GM11168 (cell line): ENCODE results near the gene MLLT3.

Experiments used
- in situ Hi-C: fragments of 300-500 bp; cut with MboI; formaldehyde crosslinking; loops from one replicate; pipeline ENCODE4 v1.12.0; 2022; ENCODE audit warnings: low sequenced_read_pairs; ENCODE audit not compliant: unreplicated experiment

The MLLT3 gene

GRCh38 chr9:20632705-20633104, 10.4 kb upstream of the MLLT3 start:
- in situ Hi-C loops, result loop anchor here (10.0 kb wide), 1 partner anchor 472 kb away; no protein-coding TSS in a partner anchor

- in situ Hi-C loops, result loop anchor here (10.0 kb wide), 1 partner anchor 474 kb away; no protein-coding TSS in a partner anchor
Observed at GRCh38 chr9:20630241-20630943, 8.1 kb upstream of the MLLT3 start.

GRCh38 chr9:20625003-20625349, 2.7 kb upstream of the MLLT3 start:
- in situ Hi-C loops, result loop anchor here (10.0 kb wide), 2 partner anchors 270 to 320 kb away; no protein-coding TSS in a partner anchor

- in situ Hi-C loops, result loop anchor here (10.0 to 25.0 kb wide), 3 partner anchors 270 to 687 kb away; no protein-coding TSS in a partner anchor
Observed at GRCh38 chr9:20624201-20625002, 2.1 kb upstream of the MLLT3 start.

GRCh38 chr9:20623748-20624124, 1.4 kb upstream of the MLLT3 start:
- in situ Hi-C loops, result loop anchor here (10.0 to 25.0 kb wide), 3 partner anchors 269 to 686 kb away; no protein-coding TSS in a partner anchor

- in situ Hi-C loops, result loop anchor here (10.0 to 25.0 kb wide), 3 partner anchors 268 to 686 kb away; no protein-coding TSS in a partner anchor
Observed at GRCh38 chr9:20623021-20623747, 885 bp upstream of the MLLT3 start.

- in situ Hi-C loops, result loop anchor here (10.0 to 25.0 kb wide), 3 partner anchors 267 to 684 kb away; no protein-coding TSS in a partner anchor
Observed at GRCh38 chr9:20621471-20622329, 599 bp downstream of the MLLT3 start.

GRCh38 chr9:20620650-20621470, 1.4 kb downstream of the MLLT3 start:
- in situ Hi-C loops, result loop anchor here (10.0 to 25.0 kb wide), 3 partner anchors 266 to 684 kb away; no protein-coding TSS in a partner anchor

GRCh38 chr9:20619487-20620200, 2.7 kb downstream of the MLLT3 start:
- in situ Hi-C loops, result loop anchor here (10.0 to 25.0 kb wide), 4 partner anchors 245 to 682 kb away; no protein-coding TSS in a partner anchor

GRCh38 chr9:20618361-20618802, 3.9 kb downstream of the MLLT3 start:
- in situ Hi-C loops, result loop anchor here (10.0 to 25.0 kb wide), 2 partner anchors 244 to 681 kb away; no protein-coding TSS in a partner anchor

GRCh38 chr9:20616808-20617207, 5.5 kb downstream of the MLLT3 start:
- in situ Hi-C loops, result loop anchor here (10.0 to 25.0 kb wide), 2 partner anchors 242 to 680 kb away; no protein-coding TSS in a partner anchor

- in situ Hi-C loops, result loop anchor here (10.0 to 25.0 kb wide), 2 partner anchors 240 to 677 kb away; no protein-coding TSS in a partner anchor
Observed at GRCh38 chr9:20614602-20615216, 7.6 kb downstream of the MLLT3 start.

GRCh38 chr9:20611691-20612287, 10.5 kb downstream of the MLLT3 start:
- in situ Hi-C loops, result loop anchor here (10.0 to 25.0 kb wide), 2 partner anchors 237 to 674 kb away; no protein-coding TSS in a partner anchor

- in situ Hi-C loops, result loop anchor here (10.0 to 25.0 kb wide), 2 partner anchors 236 to 673 kb away; no protein-coding TSS in a partner anchor
Observed at GRCh38 chr9:20610591-20610990, 11.7 kb downstream of the MLLT3 start.

- in situ Hi-C loops, result loop anchor here (25.0 kb wide), 1 partner anchor 671 kb away; no protein-coding TSS in a partner anchor
Observed at GRCh38 chr9:20608582-20608981, 13.7 kb downstream of the MLLT3 start.

GRCh38 chr9:20606652-20607051, 15.6 kb downstream of the MLLT3 start:
- in situ Hi-C loops, result loop anchor here (25.0 kb wide), 1 partner anchor 669 kb away; no protein-coding TSS in a partner anchor
